ENCODE measurements around the gene PTPRN2.

The PTPRN2 gene

DNA sequence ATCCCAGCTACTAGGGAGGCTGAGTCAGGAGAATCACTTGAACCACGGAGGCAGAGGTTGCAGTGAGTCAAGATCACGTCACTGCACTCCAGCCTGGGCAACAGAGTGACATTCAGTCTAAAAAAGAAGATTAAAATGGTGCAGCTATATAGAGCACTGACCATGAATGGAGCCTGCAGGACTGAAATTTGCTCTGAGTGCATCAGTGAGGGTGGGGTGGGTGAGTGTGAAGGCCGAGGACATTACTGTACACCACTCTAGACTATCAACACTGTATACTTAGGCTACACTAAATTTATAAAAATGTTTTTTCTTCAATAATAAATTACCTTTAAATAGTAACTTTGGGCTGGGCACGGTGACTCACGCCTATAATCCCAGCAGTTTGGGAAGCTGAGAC is 294.7 kb downstream of the PTPRN2 start:
- in situ Hi-C loops (cut with MboI; ENCODE audit: low sequenced_read_pairs, unreplicated experiment), result loop anchor here (25.0 kb wide), 2 partner anchors 106 to 856 kb away; no protein-coding TSS in a partner anchor
- DNase-seq (ENCODE audit: low spot score), result no peak
- no peak for TF ChIP-seq CTCF (IDR thresholded peaks at IDR 0.05; ENCODE audit: borderline replicate concordance, control extremely low read depth, extremely low read depth, insufficient read depth, missing control alignments)

- in situ Hi-C loops (cut with MboI; ENCODE audit: low sequenced_read_pairs, unreplicated experiment), result loop anchor here (25.0 kb wide), 2 partner anchors 105 to 855 kb away; no protein-coding TSS in a partner anchor
- no peak for DNase-seq (ENCODE audit: low spot score)
- TF ChIP-seq CTCF (IDR thresholded peaks at IDR 0.05; ENCODE audit: borderline replicate concordance, control extremely low read depth, extremely low read depth, insufficient read depth, missing control alignments), result no peak
Observed at GRCh38 chr7:158291998-158292397, 295.6 kb downstream of the PTPRN2 start.

DNA sequence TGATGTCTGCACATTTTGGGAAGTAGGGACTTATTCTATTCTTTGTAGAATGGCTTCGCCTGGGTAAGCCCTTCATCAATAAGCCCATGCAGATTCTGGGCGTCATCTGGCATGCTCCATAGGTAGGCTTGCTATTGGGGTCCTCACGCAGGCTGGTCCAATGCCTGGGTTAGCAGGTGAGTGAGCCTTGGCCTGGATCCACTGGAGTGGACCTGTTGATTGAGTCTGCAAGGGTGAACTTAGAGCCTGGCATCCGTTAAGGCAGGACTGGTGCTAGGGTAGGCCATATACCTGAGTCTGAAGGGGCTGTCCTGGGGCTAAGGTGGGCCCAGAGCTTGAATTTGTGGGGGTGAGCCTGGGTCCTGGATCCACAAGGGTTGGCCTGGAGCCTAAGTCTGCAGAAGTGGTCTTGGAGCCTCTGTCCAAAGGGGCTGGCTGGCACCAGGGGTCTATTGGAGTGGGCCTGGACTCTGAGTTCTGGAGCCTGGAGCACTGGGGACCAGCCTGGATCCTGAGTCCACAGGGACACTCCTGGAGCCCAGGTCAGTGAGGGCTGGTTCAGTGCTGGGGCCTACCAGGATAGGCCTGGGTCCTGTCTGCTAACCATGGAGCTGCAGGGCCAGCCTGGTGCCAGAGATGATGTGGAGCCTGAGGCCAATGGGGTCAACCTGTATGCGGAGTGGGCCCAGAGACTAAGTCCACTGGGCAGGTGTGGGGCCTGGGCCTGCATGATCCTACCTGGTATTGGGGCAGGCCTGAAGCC is 297.7 kb downstream of the PTPRN2 start:
- no peak for DNase-seq (ENCODE audit: low spot score)
- TF ChIP-seq CTCF (IDR thresholded peaks at IDR 0.05; ENCODE audit: borderline replicate concordance, control extremely low read depth, extremely low read depth, insufficient read depth, missing control alignments), result no peak
- in situ Hi-C loops (cut with MboI; ENCODE audit: low sequenced_read_pairs, unreplicated experiment), result loop anchor here (25.0 kb wide), 2 partner anchors 103 to 853 kb away; no protein-coding TSS in a partner anchor

- no peak for DNase-seq (ENCODE audit: low spot score)
- TF ChIP-seq CTCF (IDR thresholded peaks at IDR 0.05; ENCODE audit: borderline replicate concordance, control extremely low read depth, extremely low read depth, insufficient read depth, missing control alignments), result no peak
- in situ Hi-C loops (cut with MboI; ENCODE audit: low sequenced_read_pairs, unreplicated experiment), result loop anchor here (25.0 kb wide), 2 partner anchors 102 to 852 kb away; no protein-coding TSS in a partner anchor
Observed at GRCh38 chr7:158289231-158289630, 298.4 kb downstream of the PTPRN2 start.

DNA sequence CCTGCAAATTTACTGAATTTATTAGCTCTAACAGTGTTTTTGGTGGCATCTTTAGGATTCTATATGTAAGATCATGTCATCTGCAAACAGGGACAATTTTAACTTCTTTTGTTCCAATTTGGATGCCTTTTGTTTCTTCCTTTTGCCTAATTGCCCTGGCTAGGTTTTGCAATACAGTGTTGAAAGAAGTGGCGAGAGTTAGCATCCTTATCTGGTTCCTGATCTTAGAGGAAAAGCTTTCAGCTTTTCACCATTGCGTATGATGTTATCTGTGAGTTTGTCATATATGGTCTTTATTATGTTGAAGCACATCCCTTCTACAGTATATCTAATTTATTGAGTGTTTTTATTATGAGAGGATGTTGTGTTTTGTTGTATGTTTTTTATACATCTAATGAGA is 301.4 kb downstream of the PTPRN2 start:
- TF ChIP-seq CTCF (IDR thresholded peaks at IDR 0.05; ENCODE audit: borderline replicate concordance, control extremely low read depth, extremely low read depth, insufficient read depth, missing control alignments), result no peak
- in situ Hi-C loops (cut with MboI; ENCODE audit: low sequenced_read_pairs, unreplicated experiment), result loop anchor here (25.0 kb wide), 2 partner anchors 99 to 849 kb away; no protein-coding TSS in a partner anchor
- no peak for DNase-seq (ENCODE audit: low spot score)

DNA sequence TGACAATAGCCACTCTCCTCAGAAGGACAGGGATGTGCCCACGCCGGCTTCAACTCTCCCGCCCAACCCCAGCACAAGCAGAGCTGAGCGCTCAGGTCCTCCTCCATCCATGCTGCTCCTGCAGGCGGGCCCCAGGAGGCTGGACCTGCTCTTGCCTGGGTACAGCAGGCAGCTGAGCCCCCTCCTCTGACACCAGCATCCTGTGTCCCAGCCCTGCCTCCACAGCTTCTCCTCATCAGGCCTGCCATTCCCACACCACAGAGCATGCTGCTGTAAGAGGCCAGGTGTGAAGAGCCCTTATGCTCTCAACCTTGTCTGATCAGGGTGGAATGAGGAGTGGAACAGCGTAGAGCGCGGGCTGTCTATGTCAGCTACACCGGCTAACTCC is 302.2 kb downstream of the PTPRN2 start:
- TF ChIP-seq CTCF (IDR thresholded peaks at IDR 0.05; ENCODE audit: borderline replicate concordance, control extremely low read depth, extremely low read depth, insufficient read depth, missing control alignments), result no peak
- DNase-seq (ENCODE audit: low spot score), result no peak
- in situ Hi-C loops (cut with MboI; ENCODE audit: low sequenced_read_pairs, unreplicated experiment), result loop anchor here (25.0 kb wide), 2 partner anchors 98 to 848 kb away; no protein-coding TSS in a partner anchor
